Mesendoderm (in vitro differentiated cells): ENCODE measurements around the gene EYA2.

Source experiments
- DNase-seq: peaks from one replicate; pipeline ENCODE4 v3.0.0; 2013
- H2AK5ac ChIP-seq: 2 replicates; pipeline ENCODE4 v1.6.1; 2013; ENCODE audit warnings: low read length, inconsistent platforms
- H2BK120ac ChIP-seq: 2 replicates; pipeline ENCODE4 v1.6.1; 2013; ENCODE audit warnings: low read depth, mild to moderate bottlenecking, low read length, moderate library complexity, mixed read lengths
- H2BK15ac ChIP-seq: replicated peaks from 2 replicates; pipeline ENCODE4 v1.6.1; 2013; ENCODE audit warnings: low read depth, mild to moderate bottlenecking, moderate library complexity
- H2BK5ac ChIP-seq: 2 replicates; pipeline ENCODE4 v1.6.1; 2013; ENCODE audit warnings: low read length, inconsistent platforms
- H3K18ac ChIP-seq: 2 replicates; pipeline ENCODE4 v1.6.1; 2013; ENCODE audit warnings: mild to moderate bottlenecking, low read length, mixed read lengths
- H3K23ac ChIP-seq: one replicate; pipeline ENCODE4 v1.6.1; 2013; ENCODE audit warnings: low read length
- H3K27ac ChIP-seq: 2 replicates; pipeline ENCODE4 v1.5.1; 2013; ENCODE audit warnings: low read depth, mild to moderate bottlenecking, inconsistent platforms, low read length, moderate library complexity
- H3K27me3 ChIP-seq: 2 replicates; pipeline ENCODE4 v1.6.1; 2013; ENCODE audit warnings: low read length, control low read depth, mild to moderate bottlenecking, inconsistent platforms; ENCODE audit not compliant: insufficient read depth, poor library complexity
- H3K36me3 ChIP-seq: 2 replicates; pipeline ENCODE4 v1.6.1; 2013; ENCODE audit warnings: low read length, inconsistent platforms; ENCODE audit not compliant: control insufficient read depth, insufficient read depth
- H3K4ac ChIP-seq: one replicate; pipeline ENCODE4 v1.6.1; 2013; ENCODE audit warnings: low read depth, mild to moderate bottlenecking, low read length, moderate library complexity
- H3K4me1 ChIP-seq: 2 replicates; pipeline ENCODE4 v1.6.1; 2013; ENCODE audit warnings: low read depth, low read length, inconsistent platforms; ENCODE audit not compliant: control insufficient read depth
- H3K4me2 ChIP-seq: 2 replicates; pipeline ENCODE4 v1.6.1; 2013; ENCODE audit warnings: low read length
- H3K4me3 ChIP-seq: 2 replicates; pipeline ENCODE4 v1.5.1; 2013; ENCODE audit warnings: mild to moderate bottlenecking, low read length
- H3K56ac ChIP-seq: one replicate; pipeline ENCODE4 v1.6.1; 2013; ENCODE audit warnings: low read length
- H3K79me1 ChIP-seq: 2 replicates; pipeline ENCODE4 v1.6.1; 2013; ENCODE audit warnings: low read length, inconsistent platforms
- H3K79me2 ChIP-seq: 2 replicates; pipeline ENCODE4 v1.6.1; 2013; ENCODE audit warnings: mild to moderate bottlenecking, low read length; ENCODE audit not compliant: control insufficient read depth, insufficient read depth
- H3K9ac ChIP-seq: 2 replicates; pipeline ENCODE4 v1.6.1; 2013; ENCODE audit warnings: low read length, inconsistent platforms
- H4K5ac ChIP-seq: one replicate; pipeline ENCODE4 v1.6.1; 2013; ENCODE audit warnings: low read length
- H4K8ac ChIP-seq: one replicate; pipeline ENCODE4 v1.6.1; 2013; ENCODE audit warnings: low read depth, mild to moderate bottlenecking, control low read depth, low read length, moderate library complexity
- WGBS: extraction: QIAGEN DNeasy Blood & Tissue Kit; methylation state at CpG from one replicate; pipeline ENCODE4 v1.1.7; 2013; ENCODE audit warnings: low lambda C conversion rate, missing lambda C conversion rate; ENCODE audit not compliant: insufficient coverage; ENCODE audit errors: extremely low coverage; 5-methylcytosine and 5-hydroxymethylcytosine counted together

Gene EYA2

GRCh38 chr20:46979603-46980241, 85.1 kb downstream of the EYA2 start:
- Histone ChIP-seq H3K36me3 (no peaks in the 10 kb centered on the region), H4K5ac (no peak overlapping the region), H3K4me1 (no peaks in the 10 kb centered on the region), H3K27ac (no peak overlapping the region), H2BK5ac (no peak overlapping the region), H4K8ac (no peak overlapping the region), H3K56ac (no peak overlapping the region), H2AK5ac (no peak overlapping the region), H3K9ac (no peak overlapping the region), H3K18ac (no peak overlapping the region), H3K23ac (peak overlapping the region; percentile 57), H2BK15ac (no peak overlapping the region), H3K4ac (no peak overlapping the region), H3K27me3 (no peaks in the 10 kb centered on the region), H3K79me1 (no peaks in the 10 kb centered on the region), H3K4me3 (no peak overlapping the region), H2BK120ac (no peak overlapping the region), H3K4me2 (no peak overlapping the region), H3K79me2 (no peaks in the 10 kb centered on the region)
- no CpG with 5 or more reads among the region's 8 CpGs for WGBS
- no peak for DNase-seq

GRCh38 chr20:46981184-46981583, 86.5 kb downstream of the EYA2 start:
- Histone ChIP-seq H3K23ac (no peak overlapping the region), H4K5ac (no peak overlapping the region), H3K36me3 (no peaks in the 10 kb centered on the region), H2BK120ac (no peak overlapping the region), H3K27me3 (no peaks in the 10 kb centered on the region), H3K4me1 (no peaks in the 10 kb centered on the region), H4K8ac (no peak overlapping the region), H3K4me2 (no peak overlapping the region), H2BK15ac (no peak overlapping the region), H3K4me3 (no peak overlapping the region), H3K27ac (no peak overlapping the region), H3K18ac (no peak overlapping the region), H2BK5ac (no peak overlapping the region), H3K9ac (no peak overlapping the region), H3K79me2 (no peaks in the 10 kb centered on the region), H2AK5ac (no peak overlapping the region), H3K4ac (no peak overlapping the region), H3K79me1 (no peaks in the 10 kb centered on the region), H3K56ac (no peak overlapping the region)
- no peak for DNase-seq

GRCh38 chr20:46983466-46983865, 88.8 kb downstream of the EYA2 start:
- no peaks in the 10 kb centered on the region for H3K4me1 ChIP-seq
- H3K79me2 ChIP-seq: no peaks in the 10 kb centered on the region
- no peak overlapping the region for H3K4me2 ChIP-seq
- no peak overlapping the region for H3K4ac ChIP-seq
- no peak overlapping the region for H4K8ac ChIP-seq
- no CpG with 5 or more reads among the region's 1 CpG for WGBS
- no peak overlapping the region for H2BK5ac ChIP-seq
- H2AK5ac ChIP-seq: no peak overlapping the region
- no peak overlapping the region for H3K9ac ChIP-seq
- H3K56ac ChIP-seq: no peak overlapping the region
- H3K23ac ChIP-seq: no peak overlapping the region
- no peak for DNase-seq
- no peak overlapping the region for H3K18ac ChIP-seq
- H3K4me3 ChIP-seq: no peak overlapping the region
- no peaks in the 10 kb centered on the region for H3K79me1 ChIP-seq
- H3K27ac ChIP-seq: no peak overlapping the region
- no peak overlapping the region for H4K5ac ChIP-seq
- H2BK120ac ChIP-seq: no peak overlapping the region
- no peak overlapping the region for H2BK15ac ChIP-seq
- no peaks in the 10 kb centered on the region for H3K36me3 ChIP-seq
- no peaks in the 10 kb centered on the region for H3K27me3 ChIP-seq

GRCh38 chr20:46984405-46984804, 89.8 kb downstream of the EYA2 start:
- H3K4me1 ChIP-seq: no peaks in the 10 kb centered on the region
- no peak overlapping the region for H3K4me3 ChIP-seq
- H3K27ac ChIP-seq: no peak overlapping the region
- no CpG with 5 or more reads among the region's 1 CpG for WGBS
- no peak overlapping the region for H2BK120ac ChIP-seq
- no peak overlapping the region for H2BK5ac ChIP-seq
- H3K4me2 ChIP-seq: no peak overlapping the region
- H3K36me3 ChIP-seq: no peaks in the 10 kb centered on the region
- H3K18ac ChIP-seq: no peak overlapping the region
- no peaks in the 10 kb centered on the region for H3K79me2 ChIP-seq
- no peak overlapping the region for H4K8ac ChIP-seq
- H2BK15ac ChIP-seq: no peak overlapping the region
- no peak overlapping the region for H3K23ac ChIP-seq
- no peak overlapping the region for H3K9ac ChIP-seq
- H3K56ac ChIP-seq: no peak overlapping the region
- H4K5ac ChIP-seq: no peak overlapping the region
- DNase-seq: no peak
- H3K79me1 ChIP-seq: no peaks in the 10 kb centered on the region
- no peak overlapping the region for H3K4ac ChIP-seq
- no peaks in the 10 kb centered on the region for H3K27me3 ChIP-seq
- no peak overlapping the region for H2AK5ac ChIP-seq

- H3K79me1 ChIP-seq: no peaks in the 10 kb centered on the region
- H2BK15ac ChIP-seq: no peak overlapping the region
- H3K4me3 ChIP-seq: no peak overlapping the region
- no peak overlapping the region for H2BK120ac ChIP-seq
- H3K4me2 ChIP-seq: no peak overlapping the region
- H3K36me3 ChIP-seq: no peaks in the 10 kb centered on the region
- H3K27me3 ChIP-seq: no peaks in the 10 kb centered on the region
- H3K4ac ChIP-seq: no peak overlapping the region
- H3K23ac ChIP-seq: no peak overlapping the region
- H3K56ac ChIP-seq: no peak overlapping the region
- no peak overlapping the region for H3K9ac ChIP-seq
- no peak overlapping the region for H2AK5ac ChIP-seq
- H3K27ac ChIP-seq: no peak overlapping the region
- no peak overlapping the region for H4K5ac ChIP-seq
- WGBS: no CpG with 5 or more reads among the region's 2 CpGs
- no peak overlapping the region for H4K8ac ChIP-seq
- no peak overlapping the region for H3K18ac ChIP-seq
- no peak overlapping the region for H2BK5ac ChIP-seq
- no peak for DNase-seq
- H3K79me2 ChIP-seq: no peaks in the 10 kb centered on the region
- H3K4me1 ChIP-seq: no peaks in the 10 kb centered on the region
These were observed 90.6 kb downstream of the EYA2 start for GRCh38 chr20:46985250-46985649.

- Histone ChIP-seq H2BK5ac (no peak overlapping the region), H4K5ac (no peak overlapping the region), H3K79me2 (no peaks in the 10 kb centered on the region), H2BK120ac (no peak overlapping the region), H3K9ac (no peak overlapping the region), H3K18ac (no peak overlapping the region), H3K79me1 (no peaks in the 10 kb centered on the region), H3K23ac (no peak overlapping the region), H3K4me2 (no peak overlapping the region), H3K4me3 (no peak overlapping the region), H3K56ac (no peak overlapping the region), H2BK15ac (no peak overlapping the region), H3K4me1 (no peaks in the 10 kb centered on the region), H3K36me3 (no peaks in the 10 kb centered on the region), H3K4ac (no peak overlapping the region), H2AK5ac (no peak overlapping the region), H4K8ac (no peak overlapping the region), H3K27ac (no peak overlapping the region), H3K27me3 (no peaks in the 10 kb centered on the region)
- DNase-seq: no peak
- no CpG with 5 or more reads among the region's 2 CpGs for WGBS
These were observed 91.0 kb downstream of the EYA2 start for GRCh38 chr20:46985671-46986070.
